Measurements from ENCODE around the gene GGACT. TPM values are rescaled to one million over a fixed set of nuclear protein-coding genes. Genes with fewer than 3 reads are reported as not detected.

GGACT gene
- total RNA-seq, 2 donors from 2014 or later = 4.8 to 5.0 TPM

DNA sequence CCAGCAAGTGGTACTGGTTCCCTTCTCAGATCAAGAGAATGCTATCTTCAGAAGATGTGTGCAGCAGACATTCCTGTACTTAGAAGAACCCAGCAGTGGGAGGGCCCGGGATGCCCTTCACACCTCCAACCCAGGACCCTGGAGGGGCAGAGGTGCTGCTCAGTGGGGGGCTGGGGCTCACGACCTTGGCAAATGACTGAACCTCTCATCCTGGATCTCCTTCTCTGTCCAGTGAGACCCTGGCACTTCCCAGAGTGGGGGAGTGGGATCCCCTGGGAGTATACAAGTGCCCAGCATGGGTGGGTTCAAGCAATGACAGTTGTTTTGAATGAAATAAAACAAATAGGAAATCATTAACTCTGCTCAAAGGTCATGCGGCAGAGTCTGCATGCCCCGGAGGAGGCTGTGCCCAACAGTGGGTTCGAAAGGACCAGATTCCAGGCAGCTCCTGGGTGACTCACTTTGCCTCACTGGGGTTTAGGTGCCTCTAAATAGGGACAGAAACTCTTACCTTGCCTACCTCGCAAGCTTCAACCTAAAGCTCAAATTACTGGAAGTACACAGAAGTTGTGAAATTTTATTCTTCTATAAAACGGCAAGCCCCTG lies 26.9 kb downstream of the GGACT start:
- intact Hi-C loops (cut with DNase I) = no loop called here
- no peak for DNase-seq (ENCODE audit: low spot score)

DNA sequence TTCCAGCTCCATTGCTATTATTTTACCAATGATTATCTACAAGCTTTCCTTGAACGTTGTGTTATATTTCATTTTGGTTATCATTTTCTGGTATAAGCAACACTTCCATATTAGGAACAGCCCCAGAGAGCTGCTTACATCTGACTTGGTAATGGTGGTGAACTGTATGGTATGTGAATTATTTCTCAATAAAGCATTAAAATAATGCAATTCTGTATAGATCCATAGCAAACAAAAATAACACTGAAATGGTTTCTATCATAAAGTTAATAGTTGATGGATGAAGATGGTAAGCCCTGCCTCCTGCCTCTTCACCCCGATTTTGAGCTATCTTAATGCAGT lies 27.5 kb downstream of the GGACT start:
- intact Hi-C loops (cut with DNase I) = no loop called here
- no peak for DNase-seq (ENCODE audit: low spot score)

DNA sequence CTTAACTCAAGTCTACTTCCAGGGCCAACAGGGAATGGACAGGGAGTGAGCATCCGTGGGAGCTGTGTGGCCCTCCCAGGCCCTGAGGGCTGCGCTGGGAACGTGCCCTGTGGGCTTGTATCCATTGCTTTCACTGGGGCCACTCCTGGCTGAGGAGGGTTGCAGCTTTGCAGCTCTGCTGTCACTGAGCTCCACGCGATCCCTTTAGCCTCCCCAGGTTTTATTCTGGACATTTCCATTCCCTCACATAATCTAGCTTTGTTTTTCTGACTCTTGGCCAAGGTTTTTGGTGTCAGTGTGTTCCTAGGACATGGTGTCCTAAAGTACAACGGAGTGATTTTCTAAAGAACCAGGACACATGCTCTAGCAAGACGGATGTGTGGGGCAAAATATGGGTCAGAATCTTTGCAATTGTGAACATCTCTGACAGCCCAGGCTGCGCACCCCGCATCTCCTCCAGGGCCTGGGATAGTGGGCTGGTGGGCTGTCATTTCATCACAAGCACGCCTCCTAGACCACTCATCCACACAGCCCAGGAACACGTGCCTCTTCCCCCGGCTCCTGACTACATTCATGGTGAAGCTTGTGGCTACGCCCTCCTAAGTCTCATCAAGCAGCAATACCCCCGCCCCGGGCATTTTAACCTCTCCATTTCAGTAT lies 28.0 kb downstream of the GGACT start:
- intact Hi-C loops (cut with DNase I) = no loop called here
- DNase-seq (ENCODE audit: low spot score) = no peak

DNA sequence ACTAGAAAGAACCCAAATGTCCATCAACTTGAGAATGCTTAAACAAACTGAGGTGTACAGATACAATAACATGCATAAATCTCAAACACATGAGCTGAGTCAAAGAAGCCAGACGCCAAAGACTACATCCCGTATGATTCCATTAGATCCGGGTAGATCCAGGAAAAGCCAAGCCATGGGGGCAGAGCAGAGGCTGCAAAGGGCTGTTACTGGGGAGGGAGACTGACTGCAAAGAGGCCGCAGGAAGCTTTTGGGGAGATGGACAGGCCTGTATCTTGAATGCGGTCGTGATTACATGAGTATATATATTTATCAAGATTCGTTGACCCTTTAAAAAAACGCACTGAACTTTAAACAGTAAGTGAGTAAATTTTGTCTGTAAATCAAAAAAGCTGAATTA lies 28.7 kb downstream of the GGACT start:
- intact Hi-C loops (cut with DNase I) = no loop called here
- DNase-seq (ENCODE audit: low spot score) = no peak

DNA sequence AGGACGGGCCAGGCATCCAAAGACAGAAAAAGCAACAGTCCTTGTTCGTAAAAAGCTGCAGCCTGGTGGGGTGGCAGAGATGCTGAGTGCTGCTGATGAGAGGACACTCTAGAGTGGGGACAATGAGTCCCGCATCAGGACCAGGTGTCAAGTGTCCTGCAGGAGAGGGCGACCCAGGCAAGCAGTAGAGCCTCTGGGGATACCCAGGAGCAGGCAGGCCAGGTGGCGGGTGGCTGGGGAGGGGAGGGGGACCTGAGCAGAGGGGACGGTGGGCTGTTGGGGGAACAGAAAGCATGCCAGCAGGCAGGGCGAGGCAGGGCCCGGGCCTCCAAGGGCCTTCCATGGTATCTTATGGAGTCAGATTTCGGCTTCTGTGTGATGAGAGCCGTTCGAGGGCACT lies 35.8 kb downstream of the GGACT start:
- no peak for DNase-seq (ENCODE audit: low spot score)
- intact Hi-C loops (cut with DNase I) = no loop called here

DNA sequence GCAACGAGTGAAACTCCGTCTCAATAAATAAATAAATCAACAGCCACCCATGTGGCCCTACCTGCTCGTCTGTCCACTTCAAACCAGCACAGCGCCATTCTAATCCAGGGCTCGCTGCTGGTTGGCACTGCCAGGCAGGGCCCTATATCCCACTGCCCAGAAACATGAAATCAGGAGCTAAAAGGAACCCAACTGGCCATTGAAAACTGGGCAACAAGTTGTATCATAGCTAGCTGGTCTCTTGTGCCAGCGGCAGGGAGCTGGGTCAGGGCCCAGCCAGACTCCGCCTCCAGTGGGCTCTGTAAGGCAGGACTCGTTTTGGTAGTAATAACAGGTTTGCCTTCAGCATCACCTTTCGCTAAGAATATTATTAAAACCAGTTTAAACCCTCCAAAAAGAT lies 39.3 kb downstream of the GGACT start:
- intact Hi-C loops (cut with DNase I) = loop anchor here in 1 of 2 donors (5.0 kb wide), 1 partner anchor 72 kb away; no protein-coding TSS in a partner anchor
- DNase-seq (ENCODE audit: low spot score) = no peak

DNA sequence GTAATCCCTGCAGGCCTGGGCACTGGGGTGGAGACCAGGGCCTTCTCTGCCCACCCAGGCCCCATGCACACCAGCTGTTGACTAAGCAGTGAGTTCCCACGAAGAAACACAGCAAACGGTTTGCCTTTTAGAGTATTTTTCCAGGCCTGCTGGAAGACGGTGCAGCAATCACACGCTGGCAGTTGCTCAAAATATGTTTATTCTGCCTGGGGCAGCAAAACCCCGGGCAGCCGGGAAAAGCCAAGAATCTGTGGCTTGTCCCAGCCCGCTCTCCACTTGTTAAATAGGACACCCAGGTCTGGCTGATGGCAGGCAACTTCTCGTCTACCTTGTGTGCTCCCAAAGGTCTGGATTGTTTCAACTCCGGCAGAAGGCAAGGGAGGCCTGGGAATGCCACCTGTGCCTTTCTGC lies 40.8 kb downstream of the GGACT start:
- intact Hi-C loops (cut with DNase I) = loop anchor here in 1 of 2 donors (5.0 kb wide), 1 partner anchor 70 kb away; no protein-coding TSS in a partner anchor

DNA sequence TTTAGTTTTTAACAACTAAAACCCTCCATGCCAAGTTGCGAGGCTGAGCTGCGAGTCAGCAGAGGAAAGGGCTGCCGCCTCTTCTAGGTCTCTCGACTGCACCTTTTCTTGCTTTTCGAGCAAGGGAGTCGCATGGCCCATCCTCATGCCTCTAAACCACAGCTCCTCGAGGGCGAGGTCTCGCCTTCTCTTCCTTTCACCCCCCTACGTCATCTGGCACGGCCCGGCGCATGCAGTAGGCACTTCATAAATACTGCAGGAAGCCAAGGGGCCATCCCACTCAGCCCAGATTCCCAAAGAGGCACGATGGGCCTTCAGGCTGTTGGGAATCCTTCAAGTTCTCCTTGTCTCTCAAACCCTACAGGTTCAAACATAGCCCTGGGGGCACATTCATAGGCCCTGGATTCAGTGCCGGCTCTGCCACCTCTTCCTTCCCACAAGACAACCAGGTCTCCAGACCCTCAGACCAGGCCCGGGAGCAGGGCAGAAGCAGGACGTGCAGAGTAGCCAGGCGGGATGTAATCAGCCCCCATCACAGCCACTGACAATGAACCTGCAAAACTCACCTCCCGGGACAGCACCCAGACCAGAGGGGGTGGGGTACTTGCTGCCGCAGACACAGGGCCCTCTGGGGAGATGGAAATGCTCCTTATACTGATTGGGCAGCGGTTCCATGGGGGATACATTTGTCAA lies 41.7 kb downstream of the GGACT start:
- no peak for DNase-seq (ENCODE audit: low spot score)
- intact Hi-C loops (cut with DNase I) = loop anchor here in 1 of 2 donors (5.0 kb wide), 1 partner anchor 70 kb away; no protein-coding TSS in a partner anchor

More for the DNA sequence above, 40.8 kb downstream of the GGACT start:
- no peak for DNase-seq (ENCODE audit: low spot score)

DNA sequence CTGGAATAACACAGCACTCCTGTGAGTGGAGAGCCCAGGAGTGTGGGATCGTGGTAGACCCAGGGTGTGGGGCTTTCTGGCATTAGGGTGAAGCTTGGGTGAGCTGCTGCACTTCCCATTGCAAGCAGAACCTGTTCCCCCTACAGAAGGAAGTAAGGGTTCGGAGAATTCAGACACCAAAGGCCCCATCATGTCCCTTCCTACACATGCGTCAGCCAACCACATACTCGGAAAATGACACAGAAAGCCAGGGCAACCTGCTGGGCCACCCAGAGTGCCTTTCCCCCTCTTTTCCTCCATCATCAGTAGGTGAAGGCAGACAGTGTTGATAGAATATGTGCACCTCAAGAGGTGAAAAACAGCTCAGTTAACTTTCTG lies 42.9 kb downstream of the GGACT start:
- no peak for DNase-seq (ENCODE audit: low spot score)
- intact Hi-C loops (cut with DNase I) = loop anchor here in 1 of 2 donors (5.0 kb wide), 1 partner anchor 68 kb away; no protein-coding TSS in a partner anchor

DNA sequence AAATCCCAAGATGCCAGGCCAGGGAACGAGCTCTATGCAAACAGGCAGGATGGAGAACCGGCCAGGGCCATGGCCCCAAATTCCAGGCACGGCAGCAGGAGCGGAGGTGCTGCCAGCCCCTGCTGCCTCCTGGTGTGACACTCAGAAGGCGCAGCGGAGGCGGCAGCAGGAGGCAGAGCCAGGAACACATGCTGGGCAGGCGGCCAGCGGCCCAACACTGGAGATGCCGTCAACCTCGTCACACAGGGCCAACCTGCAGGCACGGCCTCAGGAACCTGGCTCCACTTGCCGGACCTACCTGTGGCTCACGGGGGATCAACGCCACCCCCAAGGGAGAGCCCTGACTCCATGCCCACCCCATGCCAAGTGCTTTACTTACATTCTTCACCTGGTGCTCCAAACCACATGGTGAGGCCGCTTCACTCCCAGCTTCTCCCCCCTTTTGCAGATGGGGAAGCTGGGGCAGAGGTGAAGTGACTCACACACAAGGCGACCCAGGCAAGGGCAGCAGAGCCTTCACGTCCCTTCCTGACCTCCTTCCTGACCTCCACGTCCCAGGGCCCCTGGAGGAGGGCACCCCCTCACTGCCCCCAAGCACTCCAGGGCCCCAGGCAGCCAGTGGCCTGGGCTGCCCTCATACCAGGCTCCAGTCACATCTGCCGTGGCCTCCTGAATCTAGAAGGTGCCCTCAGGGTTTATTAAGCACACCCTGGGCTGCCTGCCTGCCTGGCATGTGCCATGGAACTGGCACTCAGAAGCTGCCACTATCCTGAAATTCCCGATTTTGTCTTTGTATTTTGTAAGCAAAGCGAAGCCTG lies 43.5 kb downstream of the GGACT start:
- intact Hi-C loops (cut with DNase I) = loop anchor here in 1 of 2 donors (5.0 kb wide), 1 partner anchor 68 kb away; no protein-coding TSS in a partner anchor
- no peak for DNase-seq (ENCODE audit: low spot score)

DNA sequence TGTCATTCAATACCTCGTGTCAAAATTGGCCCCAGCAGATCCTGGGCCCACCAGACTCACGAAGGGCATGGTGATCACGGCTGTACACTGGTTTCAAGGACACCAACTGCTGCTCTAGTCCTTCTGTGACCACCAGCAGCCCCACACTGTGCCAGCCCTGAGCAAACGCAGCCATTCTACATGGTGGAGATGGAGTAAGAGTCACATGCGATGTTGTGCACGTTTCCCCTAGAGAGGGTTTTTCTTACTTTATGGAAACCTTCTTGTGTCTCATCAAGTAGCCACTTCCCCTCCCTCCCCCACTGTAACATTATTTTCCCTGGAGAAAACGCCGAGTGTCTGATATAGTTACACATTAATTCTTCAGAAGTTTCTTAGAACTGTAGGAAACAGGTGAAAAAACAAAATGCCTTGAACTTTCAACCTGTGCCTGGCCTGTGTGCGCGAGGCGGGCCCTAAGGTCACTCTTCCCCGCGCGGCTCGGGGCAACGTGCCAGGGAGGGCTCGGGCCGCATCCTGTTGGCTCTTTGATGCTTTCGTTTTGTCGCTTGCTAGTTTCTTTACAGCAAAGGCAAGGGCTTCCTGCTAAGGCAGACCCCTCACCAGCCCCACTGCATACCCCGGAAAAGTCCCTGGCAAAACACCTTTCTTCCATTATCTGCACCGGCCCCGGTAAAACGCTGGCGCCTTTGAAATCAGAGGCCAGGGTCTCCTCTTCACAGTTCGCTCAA lies 44.6 kb downstream of the GGACT start:
- intact Hi-C loops (cut with DNase I) = no loop called here
- no peak for DNase-seq (ENCODE audit: low spot score)

DNA sequence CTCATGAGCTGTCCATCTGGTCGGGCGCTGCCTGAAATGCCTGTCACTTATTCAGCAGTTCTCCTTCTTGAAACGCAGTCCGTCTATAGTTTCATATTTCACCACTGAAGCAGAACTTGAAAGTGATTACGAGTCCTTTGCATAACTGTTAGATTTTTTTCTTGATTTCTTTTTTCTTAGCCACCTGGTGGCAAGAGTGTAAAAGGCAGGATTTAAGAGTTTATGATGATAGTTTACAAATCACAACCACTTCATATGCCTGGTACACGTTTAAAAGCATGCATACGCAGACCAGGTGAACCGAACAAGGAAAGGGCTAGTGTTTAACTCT lies 45.8 kb downstream of the GGACT start:
- no peak for DNase-seq (ENCODE audit: low spot score)
- intact Hi-C loops (cut with DNase I) = no loop called here

DNA sequence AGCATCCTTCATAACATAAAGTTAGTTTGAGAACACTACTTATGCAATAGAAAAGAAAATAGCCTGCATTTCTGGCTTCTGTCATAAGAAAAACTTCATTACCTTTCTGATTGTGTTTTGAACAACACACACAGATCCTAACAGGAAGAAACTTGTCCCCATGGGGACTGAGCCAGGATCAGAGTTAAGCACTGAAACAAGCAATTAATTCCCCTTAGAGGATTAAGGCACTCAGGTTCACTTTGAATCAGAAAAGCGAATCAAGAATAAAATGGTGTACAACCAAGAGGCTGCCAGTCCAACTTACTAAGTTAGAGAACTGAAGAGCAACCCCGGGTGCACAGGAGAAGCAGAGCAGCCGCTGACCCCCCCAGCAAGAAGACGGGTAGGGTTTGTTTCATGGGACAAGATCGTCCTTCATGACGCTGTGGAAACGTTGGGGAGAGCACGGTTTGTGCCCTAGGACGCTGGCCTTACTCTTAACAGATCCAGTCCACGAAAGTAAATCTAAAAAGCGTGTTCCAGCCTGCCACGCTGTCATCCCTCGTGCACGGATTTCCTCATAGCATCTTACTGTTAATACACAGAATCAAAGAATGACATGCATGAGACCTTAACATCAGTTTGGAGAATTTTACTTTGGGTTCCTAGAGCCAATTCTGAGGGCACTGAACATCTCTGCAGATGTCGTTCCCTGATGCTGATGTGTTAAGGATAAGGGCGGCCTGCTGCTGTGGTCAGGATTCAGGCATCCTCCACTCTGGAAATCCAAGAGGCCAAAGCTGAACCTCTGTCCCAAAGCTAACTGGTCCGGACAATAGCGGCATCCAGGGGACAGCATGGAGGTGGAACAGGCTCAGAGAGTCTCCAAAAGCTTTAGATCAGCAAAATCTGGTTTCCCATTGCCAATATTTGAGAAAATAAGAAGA lies 46.4 kb downstream of the GGACT start:
- intact Hi-C loops (cut with DNase I) = no loop called here

DNA sequence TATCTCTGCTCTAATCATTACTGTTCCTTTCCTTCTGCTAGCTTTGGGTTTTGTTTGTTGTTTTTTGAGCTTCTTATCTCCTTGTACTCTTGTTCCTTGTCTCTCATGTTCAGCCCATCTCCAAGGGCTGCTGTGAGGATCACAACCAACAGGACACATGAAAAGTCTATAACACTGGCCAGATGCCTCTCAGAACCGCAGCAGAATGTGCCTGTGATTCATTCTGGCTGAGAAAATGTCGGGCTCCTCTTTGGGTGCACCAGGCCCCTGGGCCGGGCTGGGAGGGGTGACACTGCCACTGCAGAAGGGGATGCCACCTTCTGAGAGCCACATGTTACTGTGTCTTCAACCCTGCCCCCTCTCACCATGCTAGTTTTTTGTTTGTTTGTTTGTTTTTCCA lies 48.0 kb downstream of the GGACT start:
- intact Hi-C loops (cut with DNase I) = no loop called here
- no peak for DNase-seq (ENCODE audit: low spot score)

More for the DNA sequence above, 46.4 kb downstream of the GGACT start:
- no peak for DNase-seq (ENCODE audit: low spot score)

DNA sequence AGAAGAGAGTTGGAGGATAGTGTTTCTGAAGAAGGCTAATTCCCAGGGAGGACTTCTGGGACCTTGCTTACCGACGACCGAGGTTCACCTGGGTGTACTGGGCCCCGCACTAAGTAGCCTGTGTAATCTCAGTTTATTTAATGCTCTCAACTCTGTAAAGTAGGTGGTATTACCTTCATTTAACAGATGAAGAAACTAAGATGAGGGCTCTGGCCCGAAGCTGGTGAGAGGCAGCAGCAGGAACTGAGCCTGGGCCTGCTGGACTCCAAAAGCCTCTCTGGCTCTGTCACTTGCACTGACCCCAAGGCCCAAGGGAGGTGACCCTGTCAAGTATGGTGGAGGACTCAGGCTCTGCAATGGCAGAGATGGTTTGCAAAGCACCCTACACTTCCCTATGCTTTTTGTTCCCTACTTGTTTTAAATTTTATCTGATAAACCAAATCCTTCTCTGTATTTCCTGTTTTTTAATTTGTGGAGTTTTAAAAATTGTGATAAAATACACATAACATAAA lies 50.6 kb downstream of the GGACT start:
- intact Hi-C loops (cut with DNase I) = no loop called here
- no peak for DNase-seq (ENCODE audit: low spot score)

DNA sequence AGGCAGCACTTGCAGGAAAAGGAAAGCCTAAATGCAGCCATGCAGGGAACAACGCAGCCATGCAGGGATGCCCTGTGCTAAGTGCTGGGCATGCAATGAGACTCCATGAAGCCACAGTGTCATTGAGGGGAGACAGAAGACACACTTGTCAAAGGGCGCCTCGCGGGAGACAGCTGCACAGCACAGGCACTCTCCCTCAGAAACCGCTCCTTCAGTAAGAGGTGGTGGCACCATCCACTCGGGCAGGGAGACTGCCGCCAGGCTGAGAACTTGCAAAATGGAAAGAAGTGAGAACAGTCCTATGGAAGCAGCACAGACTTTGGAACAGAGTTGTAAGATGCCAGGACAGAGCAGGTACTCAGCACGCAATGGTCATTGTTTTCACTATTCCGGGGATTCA lies 51.1 kb downstream of the GGACT start:
- no peak for DNase-seq (ENCODE audit: low spot score)

DNA sequence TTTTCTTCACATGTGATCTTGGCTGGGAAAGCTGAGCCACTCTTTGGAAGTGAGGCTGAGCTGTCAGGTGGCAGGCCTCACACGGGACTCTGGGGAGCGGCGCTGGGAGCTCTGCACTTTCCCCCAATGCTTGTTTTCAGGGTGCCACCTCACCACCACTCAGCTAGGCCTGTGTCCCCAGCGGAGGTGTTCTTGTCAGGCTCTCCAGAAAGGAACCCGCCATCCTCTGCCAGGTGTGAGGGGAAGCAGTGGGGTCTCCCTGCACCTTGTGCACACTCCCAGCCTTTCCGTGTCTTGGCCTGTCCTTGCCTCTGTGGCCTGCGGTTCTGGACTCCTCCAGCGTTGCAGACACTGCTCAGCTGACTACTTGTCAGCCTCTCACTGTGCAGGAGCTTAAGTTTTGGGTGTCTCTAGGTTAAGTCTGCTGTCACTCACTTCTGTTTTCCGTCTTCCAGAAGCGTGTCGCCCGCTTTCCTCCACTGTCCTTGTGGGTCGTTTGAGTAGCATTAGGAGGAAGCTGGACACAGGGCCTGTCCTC lies 51.9 kb downstream of the GGACT start:
- no peak for DNase-seq (ENCODE audit: low spot score)
- intact Hi-C loops (cut with DNase I) = no loop called here

More for the DNA sequence above, 51.1 kb downstream of the GGACT start:
- intact Hi-C loops (cut with DNase I) = no loop called here
